CD14-positive monocyte (primary cell): Measurements from ENCODE around the gene SLIT1. TPM values are rescaled to one million over a fixed set of nuclear protein-coding genes. Genes with fewer than 3 reads are reported as not detected.

ENCODE experiments used
- DNase-seq, 3 donors: peaks; one replicate each; pipeline ENCODE4 v3.0.0-alpha.2; 2011 to 2022
- H2AFZ ChIP-seq: 2 replicates; pipeline ENCODE4 v1.6.0; 2012; ENCODE audit warnings: mild to moderate bottlenecking, low read depth, low read length, inconsistent platforms; ENCODE audit not compliant: insufficient read depth, poor library complexity, severe bottlenecking
- H3K27ac ChIP-seq, 2 donors: 1 replicate in 1 of 2; 2 replicates in 1 of 2; pipeline ENCODE4 v1.5.1; 2012 to 2013; ENCODE audit warnings: low read length in 2 of 2, control low read depth in 1 of 2, inconsistent platforms in 1 of 2, low read depth in 1 of 2, mild to moderate bottlenecking in 1 of 2
- H3K27me3 ChIP-seq, 2 donors: one replicate each; pipeline versions ENCODE4 v1.6.0 to v1.6.1; 2011 to 2013; ENCODE audit warnings: low read length in 2 of 2; ENCODE audit not compliant: control insufficient read depth in 2 of 2, insufficient read depth in 2 of 2
- H3K36me3 ChIP-seq, 2 donors: replicated peaks in 1 of 2; 1 replicate in 1 of 2; 2 replicates in 1 of 2; pipeline versions ENCODE4 v1.5.1 to v1.6.1; 2012 to 2013; ENCODE audit warnings: low read length in 2 of 2, control low read depth in 1 of 2, inconsistent platforms in 1 of 2, mild to moderate bottlenecking in 1 of 2; ENCODE audit not compliant: insufficient read depth in 2 of 2, control insufficient read depth in 1 of 2
- H3K4me1 ChIP-seq, 2 donors: 1 replicate in 1 of 2; 2 replicates in 1 of 2; pipeline versions ENCODE4 v1.5.1 to v1.6.1; 2012 to 2013; ENCODE audit warnings: low read length in 2 of 2, control low read depth in 1 of 2, inconsistent platforms in 1 of 2, mild to moderate bottlenecking in 1 of 2, moderate library complexity in 1 of 2; ENCODE audit not compliant: insufficient read depth in 2 of 2, control insufficient read depth in 1 of 2
- H3K4me2 ChIP-seq: replicated peaks from 2 replicates; pipeline ENCODE3; 2012; ENCODE audit warnings: low read length, moderate library complexity, mild to moderate bottlenecking; ENCODE audit not compliant: poor library complexity, severe bottlenecking; ENCODE audit errors: extremely low read depth
- H3K4me3 ChIP-seq, 3 experiments: fragments of 200-600 bp in 1 of 3; sonication (generic) in 1 of 3; replicated peaks in 1 of 3; 1 replicate in 2 of 3; 2 replicates in 1 of 3; pipeline ENCODE4 v1.5.1; 2011 to 2013; ENCODE audit warnings: low read length in 3 of 3, mild to moderate bottlenecking in 3 of 3, control low read depth in 2 of 3, low read depth in 2 of 3, inconsistent platforms in 1 of 3, moderate library complexity in 1 of 3
- H3K79me2 ChIP-seq: 2 replicates; pipeline ENCODE4 v1.6.0; 2012; ENCODE audit warnings: mild to moderate bottlenecking, control low read depth, inconsistent platforms, low read length, moderate library complexity; ENCODE audit not compliant: insufficient read depth
- H3K9ac ChIP-seq: 2 replicates; pipeline ENCODE4 v1.6.0; 2017; ENCODE audit warnings: low read length, mild to moderate bottlenecking; ENCODE audit not compliant: insufficient read depth, poor library complexity, severe bottlenecking
- H3K9me3 ChIP-seq, 2 donors: replicated peaks in 1 of 2; 1 replicate in 1 of 2; 2 replicates in 1 of 2; pipeline versions ENCODE4 v1.5.1 to v1.6.1; 2012 to 2013; ENCODE audit warnings: low read length in 2 of 2, control low read depth in 1 of 2; ENCODE audit not compliant: control insufficient read depth in 1 of 2, insufficient read depth in 1 of 2
- H4K20me1 ChIP-seq: 2 replicates; pipeline ENCODE4 v1.6.0; 2012; ENCODE audit warnings: mild to moderate bottlenecking, low read length, control low read depth, moderate library complexity; ENCODE audit not compliant: insufficient read depth
- H3K27ac Mint-ChIP-seq, 7 donors: one replicate each; pipeline ENCODE4 v1.8.0; 2020; ENCODE audit warnings: mild to moderate bottlenecking in 7 of 7, mixed read lengths in 7 of 7, moderate library complexity in 6 of 7, inconsistent platforms in 2 of 7
- H3K27me3 Mint-ChIP-seq, 3 donors: one replicate each; pipeline ENCODE4 v1.8.0; 2021 to 2022; ENCODE audit warnings: low read depth in 3 of 3, mild to moderate bottlenecking in 3 of 3, mixed read lengths in 3 of 3, moderate library complexity in 3 of 3, inconsistent platforms in 1 of 3
- H3K36me3 Mint-ChIP-seq, 2 donors: one replicate each; pipeline ENCODE4 v1.8.0; 2020; ENCODE audit warnings: mixed read lengths in 2 of 2, inconsistent platforms in 1 of 2, mild to moderate bottlenecking in 1 of 2
- H3K4me1 Mint-ChIP-seq: one replicate; pipeline ENCODE4 v1.8.0; 2020; ENCODE audit warnings: mild to moderate bottlenecking, mixed read lengths
- H3K4me3 Mint-ChIP-seq, 2 donors: one replicate each; pipeline ENCODE4 v1.8.0; 2020; ENCODE audit warnings: mild to moderate bottlenecking in 2 of 2, mixed read lengths in 2 of 2, moderate library complexity in 1 of 2
- H3K9me3 Mint-ChIP-seq, 7 donors: one replicate each; pipeline ENCODE4 v1.8.0; 2020 to 2022; ENCODE audit warnings: mixed read lengths in 7 of 7, mild to moderate bottlenecking in 6 of 7, moderate library complexity in 6 of 7, inconsistent platforms in 2 of 7
- CTCF ChIP-seq: fragments of 200-600 bp; IDR thresholded peaks from one replicate; pipeline ENCODE4 v1.8.0; 2022; ENCODE audit warnings: antibody characterized with exemption, mild to moderate bottlenecking
- WGBS: methylation state at CpG from one replicate; pipeline ENCODE4 v1.1.5; 2013; ENCODE audit warnings: missing lambda C conversion rate; ENCODE audit not compliant: insufficient coverage; 5-methylcytosine and 5-hydroxymethylcytosine counted together
- intact Hi-C, 2 donors: fragments of 100-400 bp; cut with micrococcal nuclease; formaldehyde crosslinking; loops; one replicate each; pipeline versions ENCODE4 v1.15.0 to v1.15.1; 2023
- polyA plus RNA-seq, 3 donors: library from polyadenylated mRNA; depleted of rRNA in 1 of 3; unstranded in 2 of 3; stranded (reverse) in 1 of 3; fragments of 300-500 nt in 2 of 3; fragments of >200 nt in 1 of 3; fragmentation: Illumina TruSeq in 2 of 3; gene quantifications; 1 replicate in 2 of 3; 2 replicates in 1 of 3; pipeline ENCODE4 v1.2.3, GENCODE V29; 2012 to 2021

The SLIT1 gene
- polyA plus RNA-seq, 3 donors: 0.05 to 0.81 (median 0.16) TPM

- no peak for TF ChIP-seq CTCF
- DNase-seq: no peak
- no peak overlapping the region for H3K4me3 Mint-ChIP-seq
Measured at GRCh38 chr10:97116462-97117162, 69.1 kb downstream of the SLIT1 start.

GRCh38 chr10:97115846-97116245 is 69.9 kb downstream of the SLIT1 start:
- H3K27me3 ChIP-seq: no peaks in the 10 kb centered on the region
- no peaks in the 10 kb centered on the region for H3K9me3 ChIP-seq
- H4K20me1 ChIP-seq: no peaks in the 10 kb centered on the region
- no peaks in the 10 kb centered on the region for H3K9me3 Mint-ChIP-seq
- no peak overlapping the region for H3K27ac Mint-ChIP-seq
- no peak overlapping the region for H3K9ac ChIP-seq
- TF ChIP-seq CTCF: no peak
- H3K36me3 ChIP-seq: no peaks in the 10 kb centered on the region
- intact Hi-C loops: no loop called here
- H3K4me1 Mint-ChIP-seq: no peaks in the 10 kb centered on the region
- peaks cover 11 to 21% (median 11%) of the 10 kb centered on the region in 3 donors for H3K27me3 Mint-ChIP-seq
- WGBS: 100% methylated on average over 1 of the region's 2 CpGs
- H3K27ac ChIP-seq: no peak overlapping the region
- H3K4me3 Mint-ChIP-seq: no peak overlapping the region
- no peak overlapping the region for H2AFZ ChIP-seq
- no peak overlapping the region for H3K4me3 ChIP-seq
- H3K36me3 Mint-ChIP-seq: no peaks in the 10 kb centered on the region
- no peaks in the 10 kb centered on the region for H3K4me1 ChIP-seq
- H3K4me2 ChIP-seq: no peak overlapping the region
- H3K79me2 ChIP-seq: no peaks in the 10 kb centered on the region
- no peak for DNase-seq

More at GRCh38 chr10:97116462-97117162, 69.1 kb downstream of the SLIT1 start:
- Mint-ChIP-seq H3K27ac (no peak overlapping the region), H3K9me3 (no peaks in the 10 kb centered on the region), H3K36me3 (no peaks in the 10 kb centered on the region), H3K27me3 (peaks cover 13 to 23% (median 14%) of the 10 kb centered on the region in 3 donors), H3K4me1 (no peaks in the 10 kb centered on the region)
- no peak overlapping the region for H3K9ac ChIP-seq
- no peak overlapping the region for H3K27ac ChIP-seq
- no peaks in the 10 kb centered on the region for H4K20me1 ChIP-seq
- no peaks in the 10 kb centered on the region for H3K9me3 ChIP-seq
- intact Hi-C loops: no loop called here
- H3K4me1 ChIP-seq: no peaks in the 10 kb centered on the region
- H3K36me3 ChIP-seq: no peaks in the 10 kb centered on the region
- no peaks in the 10 kb centered on the region for H3K79me2 ChIP-seq
- 77% methylated on average over 2 of the region's 7 CpGs for WGBS
- peaks cover 0 to 2% of the 10 kb centered on the region in 2 donors for H3K27me3 ChIP-seq
- no peak overlapping the region for H2AFZ ChIP-seq
- no peak overlapping the region for H3K4me2 ChIP-seq
- H3K4me3 ChIP-seq: no peak overlapping the region
